Measurements from ENCODE around the gene ABI2. TPM values are rescaled to one million over a fixed set of nuclear protein-coding genes. Genes with fewer than 3 reads are reported as not detected.
"Not testable (repeated sequence)": the region's sequence is repeated elsewhere in the genome, so short reads cannot be mapped to it uniquely, and the experiment has no call there.

Gene ABI2
- polyA plus RNA-seq, 10 donors, result 31.4 to 45.5 (median 37.9) TPM

- DNase-seq, result no peak
Observed at GRCh38 chr2:203352604-203353255, 24.5 kb downstream of the ABI2 start.

- DNase-seq, result no peak
Observed at GRCh38 chr2:203354966-203355365, 26.8 kb downstream of the ABI2 start.

GRCh38 chr2:203359450-203359849 is 31.3 kb downstream of the ABI2 start:
- no peak for DNase-seq

GRCh38 chr2:203360833-203361430 is 32.7 kb downstream of the ABI2 start:
- peak in 1 of 3 donors; percentile 13 for DNase-seq

GRCh38 chr2:203361495-203361894 is 33.3 kb downstream of the ABI2 start:
- DNase-seq, result peak in 1 of 3 donors; percentile 13

GRCh38 chr2:203361922-203362321 is 33.7 kb downstream of the ABI2 start:
- DNase-seq, result peak in 2 of 3 donors; percentile 24 to 53

- no peak for DNase-seq
Observed at GRCh38 chr2:203366639-203367466, 38.7 kb downstream of the ABI2 start.

GRCh38 chr2:203372706-203373105 is 44.5 kb downstream of the ABI2 start:
- DNase-seq, result not testable (repeated sequence)

- DNase-seq, result no peak
Observed at GRCh38 chr2:203376173-203376572, 48.0 kb downstream of the ABI2 start.

- no peak for DNase-seq
Observed at GRCh38 chr2:203379156-203379555, 51.0 kb downstream of the ABI2 start.

GRCh38 chr2:203383038-203383437 is 54.8 kb downstream of the ABI2 start:
- no peak for DNase-seq

GRCh38 chr2:203388153-203388552 is 60.0 kb downstream of the ABI2 start:
- not testable (repeated sequence) for DNase-seq

GRCh38 chr2:203394519-203395227 is 66.5 kb downstream of the ABI2 start:
- DNase-seq, result no peak

GRCh38 chr2:203395858-203396257 is 67.7 kb downstream of the ABI2 start:
- DNase-seq, result no peak

GRCh38 chr2:203396667-203397066 is 68.5 kb downstream of the ABI2 start:
- no peak for DNase-seq

GRCh38 chr2:203399031-203399430 is 70.8 kb downstream of the ABI2 start:
- no peak for DNase-seq

- DNase-seq, result no peak
Observed at GRCh38 chr2:203400805-203401585, 72.8 kb downstream of the ABI2 start.

- no peak for DNase-seq
Observed at GRCh38 chr2:203404996-203405395, 76.8 kb downstream of the ABI2 start.

GRCh38 chr2:203407496-203407895 is 79.3 kb downstream of the ABI2 start:
- DNase-seq, result no peak

- DNase-seq, result peak in 2 of 3 donors; percentile 11 to 13
Observed at GRCh38 chr2:203412546-203413331, 84.5 kb downstream of the ABI2 start.

All from muscle of back (tissue), 11 donors.